HepG2 (cell line): Measurements from ENCODE around the gene COPS7A. TPM values are rescaled to one million over a fixed set of nuclear protein-coding genes. Genes with fewer than 3 reads are reported as not detected.

Source experiments
- CBX2 ChIP-seq, 2 experiments: fragments of 200-600 bp in 1 of 2; sonication (generic); formaldehyde crosslinking in 1 of 2; IDR thresholded peaks; 2 replicates each; pipeline versions ENCODE4 v1.7.0 to v1.8.1; 2018 to 2022; ENCODE audit warnings: low read depth in 2 of 2, low read length in 1 of 2, mild to moderate bottlenecking in 1 of 2, missing genetic modification reagents in 1 of 2
- EEA1 ChIP-seq: sonication (generic); formaldehyde crosslinking; IDR thresholded peaks from 2 replicates; pipeline ENCODE4 v1.5.1; 2020; ENCODE audit warnings: mild to moderate bottlenecking, missing genetic modification reagents, borderline replicate concordance
- EZH2 ChIP-seq: conservative IDR thresholded peaks from 2 replicates; pipeline ENCODE4 v1.6.1; 2012; ENCODE audit warnings: mild to moderate bottlenecking, low read depth, low read length, moderate library complexity
- HMG20A ChIP-seq: IDR thresholded peaks from 2 replicates; pipeline ENCODE4 v1.6.1; 2016; ENCODE audit warnings: borderline replicate concordance
- JUN ChIP-seq: sonication (generic); formaldehyde crosslinking; IDR thresholded peaks from 2 replicates; pipeline ENCODE4 v1.4.0; 2020; ENCODE audit warnings: mild to moderate bottlenecking, missing genetic modification reagents
- KDM4B ChIP-seq: sonication (generic); formaldehyde crosslinking; IDR thresholded peaks from 2 replicates; pipeline ENCODE4 v1.4.0; 2020; ENCODE audit warnings: missing genetic modification reagents
- PHF21A ChIP-seq: sonication (generic); formaldehyde crosslinking; IDR thresholded peaks from 2 replicates; pipeline ENCODE4 v1.5.0; 2020; ENCODE audit warnings: mild to moderate bottlenecking, missing genetic modification reagents
- RFX3 ChIP-seq: IDR thresholded peaks from 2 replicates; pipeline ENCODE4 v1.6.1; 2016; ENCODE audit warnings: missing biosample characterization, missing genetic modification reagents
- STAG1 ChIP-seq: sonication (generic); formaldehyde crosslinking; IDR thresholded peaks from 2 replicates; pipeline ENCODE4 v1.4.0; 2020; ENCODE audit warnings: missing genetic modification reagents
- ZBTB38 ChIP-seq: sonication (generic); formaldehyde crosslinking; IDR thresholded peaks from 2 replicates; pipeline ENCODE4 v1.5.1; 2020; ENCODE audit warnings: mild to moderate bottlenecking, missing genetic modification reagents
- ZNF781 ChIP-seq: sonication (generic); formaldehyde crosslinking; IDR thresholded peaks from 2 replicates; pipeline ENCODE4 v1.5.1; 2020; ENCODE audit warnings: borderline replicate concordance, mild to moderate bottlenecking, missing genetic modification reagents; ENCODE audit errors: not compliant biosample characterization
- ZSCAN29 ChIP-seq: sonication (generic); formaldehyde crosslinking; conservative IDR thresholded peaks from 2 replicates; pipeline ENCODE4 v1.4.0; 2020; ENCODE audit warnings: mild to moderate bottlenecking, missing genetic modification reagents
- ZSCAN9 ChIP-seq: IDR thresholded peaks from 2 replicates; pipeline ENCODE4 v1.6.1; 2016; ENCODE audit warnings: borderline replicate concordance
- polyA plus RNA-seq, 8 experiments: library from polyadenylated mRNA; depleted of rRNA in 3 of 8; stranded (reverse) in 7 of 8; unstranded in 1 of 8; fragments of >200 nt; fragmentation: Illumina TruSeq in 4 of 8; extraction: Trizol in 4 of 8; gene quantifications; 2 replicates each; pipeline versions ENCODE4 v1.2.1 to v1.2.3, GENCODE V29; 2011 to 2016; ENCODE audit warnings: low read depth in 4 of 8, missing spikeins in 1 of 8, mixed read lengths in 1 of 8; ENCODE audit not compliant: insufficient read depth in 1 of 8
- total RNA-seq, 5 experiments: library from RNA; depleted of rRNA; stranded (reverse); fragments of >200 nt; fragmentation: Illumina TruSeq; extraction: Trizol; gene quantifications; 2 replicates each; pipeline ENCODE4 v1.2.3, GENCODE V29; 2016; ENCODE audit warnings: low read depth in 1 of 5
- TF ChIP-seq, protein P1 (sequence below): sonication (generic); formaldehyde crosslinking; IDR thresholded peaks from 2 replicates; pipeline ENCODE4 v1.4.0; 2020; ENCODE audit warnings: missing genetic modification reagents, mild to moderate bottlenecking, borderline replicate concordance
- TF ChIP-seq, protein P2 (sequence below): IDR thresholded peaks from 2 replicates; pipeline ENCODE4 v1.4.0; 2020; ENCODE audit warnings: mild to moderate bottlenecking, missing genetic modification reagents
- TF ChIP-seq, protein P3 (sequence below): sonication (generic); formaldehyde crosslinking; IDR thresholded peaks from 2 replicates; pipeline ENCODE4 v1.5.1; 2020; ENCODE audit warnings: missing genetic modification reagents, mild to moderate bottlenecking, borderline replicate concordance
- TF ChIP-seq, protein P4 (sequence below): sonication (generic); formaldehyde crosslinking; IDR thresholded peaks from 2 replicates; pipeline ENCODE4 v1.5.1; 2020; ENCODE audit warnings: missing genetic modification reagents, mild to moderate bottlenecking, borderline replicate concordance

The COPS7A gene
- total and polyA plus RNA-seq, 2 of the 13 experiments (the other 11 are each of a cell fraction or from before 2014, with no cell fraction given): 40.0 to 73.6 TPM

DNA sequence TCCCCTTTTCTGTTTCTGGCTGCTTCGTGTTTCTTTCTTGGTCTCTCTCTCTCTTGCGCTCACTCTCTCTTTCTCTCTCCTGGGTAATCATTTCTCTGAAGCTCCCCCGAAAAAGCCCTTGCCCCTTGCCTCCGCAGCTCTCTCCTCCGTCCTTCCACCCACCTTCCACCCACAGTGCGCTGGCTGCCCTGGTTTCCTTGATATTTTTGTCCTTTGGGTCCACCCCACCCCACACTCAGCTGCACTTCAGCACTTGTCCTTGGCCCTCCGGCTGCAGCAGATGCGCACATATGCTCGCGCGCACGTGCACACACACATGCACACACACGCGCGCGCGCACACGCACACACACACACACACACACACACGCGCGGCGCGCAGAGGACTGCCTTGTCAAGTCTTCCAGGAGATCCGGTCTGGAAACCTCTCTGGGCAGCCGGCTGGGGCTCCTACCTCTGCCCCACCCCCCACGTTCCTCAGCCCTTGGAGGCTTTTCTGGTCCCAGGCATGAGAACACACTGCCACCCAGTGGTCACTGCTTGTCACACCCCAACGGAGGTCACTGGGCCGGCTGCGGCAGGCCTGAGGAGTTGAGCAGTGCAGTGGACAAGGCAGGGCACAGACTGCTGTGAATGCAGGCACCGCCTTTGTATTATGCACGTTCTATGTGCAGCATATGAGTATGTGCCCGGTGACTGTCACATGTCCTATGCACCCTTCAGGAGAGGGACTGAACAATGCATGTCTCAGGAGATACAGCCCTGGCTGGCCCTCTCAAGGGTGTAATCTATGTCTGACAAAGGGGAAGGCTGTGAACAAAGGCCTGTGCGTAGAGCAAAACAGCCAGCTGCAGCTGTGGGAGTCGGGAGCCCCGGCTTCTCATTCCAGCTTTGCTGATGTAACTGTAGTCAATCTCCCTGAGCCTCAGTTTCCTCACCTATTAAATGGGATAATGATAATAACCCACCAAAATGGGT, 55.0 kb downstream of the COPS7A start (continued):
- TF ChIP-seq, protein P1, sequence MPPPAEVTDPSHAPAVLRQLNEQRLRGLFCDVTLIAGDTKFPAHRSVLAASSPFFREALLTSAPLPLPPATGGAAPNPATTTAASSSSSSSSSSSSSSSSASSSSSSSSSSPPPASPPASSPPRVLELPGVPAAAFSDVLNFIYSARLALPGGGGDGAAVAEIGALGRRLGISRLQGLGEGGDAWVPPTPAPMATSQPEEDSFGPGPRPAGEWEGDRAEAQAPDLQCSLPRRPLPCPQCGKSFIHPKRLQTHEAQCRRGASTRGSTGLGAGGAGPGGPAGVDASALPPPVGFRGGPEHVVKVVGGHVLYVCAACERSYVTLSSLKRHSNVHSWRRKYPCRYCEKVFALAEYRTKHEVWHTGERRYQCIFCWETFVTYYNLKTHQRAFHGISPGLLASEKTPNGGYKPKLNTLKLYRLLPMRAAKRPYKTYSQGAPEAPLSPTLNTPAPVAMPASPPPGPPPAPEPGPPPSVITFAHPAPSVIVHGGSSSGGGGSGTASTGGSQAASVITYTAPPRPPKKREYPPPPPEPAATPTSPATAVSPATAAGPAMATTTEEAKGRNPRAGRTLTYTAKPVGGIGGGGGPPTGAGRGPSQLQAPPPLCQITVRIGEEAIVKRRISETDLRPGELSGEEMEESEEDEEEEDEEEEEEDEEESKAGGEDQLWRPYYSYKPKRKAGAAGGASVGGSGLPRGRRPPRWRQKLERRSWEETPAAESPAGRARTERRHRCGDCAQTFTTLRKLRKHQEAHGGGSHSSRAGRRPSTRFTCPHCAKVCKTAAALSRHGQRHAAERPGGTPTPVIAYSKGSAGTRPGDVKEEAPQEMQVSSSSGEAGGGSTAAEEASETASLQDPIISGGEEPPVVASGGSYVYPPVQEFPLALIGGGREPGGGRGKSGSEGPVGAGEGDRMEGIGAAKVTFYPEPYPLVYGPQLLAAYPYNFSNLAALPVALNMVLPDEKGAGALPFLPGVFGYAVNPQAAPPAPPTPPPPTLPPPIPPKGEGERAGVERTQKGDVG: no peak
- no peak; the same call in 1 of the 2 replicates for TF ChIP-seq HMG20A (CRISPR knock-in tag)
- TF ChIP-seq ZNF781 (CRISPR knock-in tag): peak; percentile 32
- TF ChIP-seq EZH2: no peak
- TF ChIP-seq PHF21A (CRISPR knock-in tag): peak; percentile 65
- TF ChIP-seq, protein P2, sequence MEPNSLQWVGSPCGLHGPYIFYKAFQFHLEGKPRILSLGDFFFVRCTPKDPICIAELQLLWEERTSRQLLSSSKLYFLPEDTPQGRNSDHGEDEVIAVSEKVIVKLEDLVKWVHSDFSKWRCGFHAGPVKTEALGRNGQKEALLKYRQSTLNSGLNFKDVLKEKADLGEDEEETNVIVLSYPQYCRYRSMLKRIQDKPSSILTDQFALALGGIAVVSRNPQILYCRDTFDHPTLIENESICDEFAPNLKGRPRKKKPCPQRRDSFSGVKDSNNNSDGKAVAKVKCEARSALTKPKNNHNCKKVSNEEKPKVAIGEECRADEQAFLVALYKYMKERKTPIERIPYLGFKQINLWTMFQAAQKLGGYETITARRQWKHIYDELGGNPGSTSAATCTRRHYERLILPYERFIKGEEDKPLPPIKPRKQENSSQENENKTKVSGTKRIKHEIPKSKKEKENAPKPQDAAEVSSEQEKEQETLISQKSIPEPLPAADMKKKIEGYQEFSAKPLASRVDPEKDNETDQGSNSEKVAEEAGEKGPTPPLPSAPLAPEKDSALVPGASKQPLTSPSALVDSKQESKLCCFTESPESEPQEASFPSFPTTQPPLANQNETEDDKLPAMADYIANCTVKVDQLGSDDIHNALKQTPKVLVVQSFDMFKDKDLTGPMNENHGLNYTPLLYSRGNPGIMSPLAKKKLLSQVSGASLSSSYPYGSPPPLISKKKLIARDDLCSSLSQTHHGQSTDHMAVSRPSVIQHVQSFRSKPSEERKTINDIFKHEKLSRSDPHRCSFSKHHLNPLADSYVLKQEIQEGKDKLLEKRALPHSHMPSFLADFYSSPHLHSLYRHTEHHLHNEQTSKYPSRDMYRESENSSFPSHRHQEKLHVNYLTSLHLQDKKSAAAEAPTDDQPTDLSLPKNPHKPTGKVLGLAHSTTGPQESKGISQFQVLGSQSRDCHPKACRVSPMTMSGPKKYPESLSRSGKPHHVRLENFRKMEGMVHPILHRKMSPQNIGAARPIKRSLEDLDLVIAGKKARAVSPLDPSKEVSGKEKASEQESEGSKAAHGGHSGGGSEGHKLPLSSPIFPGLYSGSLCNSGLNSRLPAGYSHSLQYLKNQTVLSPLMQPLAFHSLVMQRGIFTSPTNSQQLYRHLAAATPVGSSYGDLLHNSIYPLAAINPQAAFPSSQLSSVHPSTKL (CRISPR knock-in tag): peak; percentile 70
- peak; percentile 87 for TF ChIP-seq ZBTB38 (CRISPR knock-in tag)
- no peak for TF ChIP-seq ZSCAN9 (CRISPR knock-in tag)
- TF ChIP-seq JUN: 0 out of 2 replicates have a peak, but pooled peaks have one; percentile 29
- TF ChIP-seq RFX3 (CRISPR knock-in tag): no peak
- TF ChIP-seq KDM4B (CRISPR knock-in tag): no peak
- TF ChIP-seq, protein P3, sequence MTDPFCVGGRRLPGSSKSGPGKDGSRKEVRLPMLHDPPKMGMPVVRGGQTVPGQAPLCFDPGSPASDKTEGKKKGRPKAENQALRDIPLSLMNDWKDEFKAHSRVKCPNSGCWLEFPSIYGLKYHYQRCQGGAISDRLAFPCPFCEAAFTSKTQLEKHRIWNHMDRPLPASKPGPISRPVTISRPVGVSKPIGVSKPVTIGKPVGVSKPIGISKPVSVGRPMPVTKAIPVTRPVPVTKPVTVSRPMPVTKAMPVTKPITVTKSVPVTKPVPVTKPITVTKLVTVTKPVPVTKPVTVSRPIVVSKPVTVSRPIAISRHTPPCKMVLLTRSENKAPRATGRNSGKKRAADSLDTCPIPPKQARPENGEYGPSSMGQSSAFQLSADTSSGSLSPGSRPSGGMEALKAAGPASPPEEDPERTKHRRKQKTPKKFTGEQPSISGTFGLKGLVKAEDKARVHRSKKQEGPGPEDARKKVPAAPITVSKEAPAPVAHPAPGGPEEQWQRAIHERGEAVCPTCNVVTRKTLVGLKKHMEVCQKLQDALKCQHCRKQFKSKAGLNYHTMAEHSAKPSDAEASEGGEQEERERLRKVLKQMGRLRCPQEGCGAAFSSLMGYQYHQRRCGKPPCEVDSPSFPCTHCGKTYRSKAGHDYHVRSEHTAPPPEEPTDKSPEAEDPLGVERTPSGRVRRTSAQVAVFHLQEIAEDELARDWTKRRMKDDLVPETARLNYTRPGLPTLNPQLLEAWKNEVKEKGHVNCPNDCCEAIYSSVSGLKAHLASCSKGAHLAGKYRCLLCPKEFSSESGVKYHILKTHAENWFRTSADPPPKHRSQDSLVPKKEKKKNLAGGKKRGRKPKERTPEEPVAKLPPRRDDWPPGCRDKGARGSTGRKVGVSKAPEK (CRISPR knock-in tag): peak; percentile 75; the same call in 1 of the 2 replicates
- no peak for TF ChIP-seq CBX2 (IDR thresholded peaks at IDR 0.05; ENCODE audit: low read depth, low read length)
- no peak for TF ChIP-seq CBX2 (CRISPR knock-in tag; IDR thresholded peaks at IDR 0.05; ENCODE audit: low read depth)
- no peak for TF ChIP-seq EEA1 (CRISPR knock-in tag)
- TF ChIP-seq STAG1 (CRISPR knock-in tag): peak; percentile 97
- TF ChIP-seq, protein P4, sequence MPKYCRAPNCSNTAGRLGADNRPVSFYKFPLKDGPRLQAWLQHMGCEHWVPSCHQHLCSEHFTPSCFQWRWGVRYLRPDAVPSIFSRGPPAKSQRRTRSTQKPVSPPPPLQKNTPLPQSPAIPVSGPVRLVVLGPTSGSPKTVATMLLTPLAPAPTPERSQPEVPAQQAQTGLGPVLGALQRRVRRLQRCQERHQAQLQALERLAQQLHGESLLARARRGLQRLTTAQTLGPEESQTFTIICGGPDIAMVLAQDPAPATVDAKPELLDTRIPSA (CRISPR knock-in tag): no peak
- TF ChIP-seq ZSCAN29 (CRISPR knock-in tag): 0 out of 2 replicates have a peak, but pooled peaks have one; percentile 43
